MM.1S (cell line): ENCODE data around the gene GLCCI1.
A peak's percentile ranks its signal among the peaks of the same experiment; 100 is the strongest.

ENCODE experiments used
- DNase-seq: peaks from one replicate; pipeline ENCODE4 v3.0.0-alpha.2; 2015
- H2AFZ ChIP-seq: fragments of 300-600 bp; sonication (generic); 2 replicates; pipeline ENCODE4 v1.6.0; 2016; ENCODE audit warnings: antibody characterized with exemption, low read length
- H3F3A ChIP-seq: fragments of 300-600 bp; sonication (generic); 2 replicates; pipeline ENCODE4 v1.6.1; 2016; ENCODE audit warnings: mild to moderate bottlenecking, antibody characterized with exemption, low read length, moderate library complexity, mixed read lengths; ENCODE audit not compliant: insufficient read depth
- H3K27ac ChIP-seq: fragments of 300-600 bp; sonication (generic); 2 replicates; pipeline ENCODE4 v1.5.1; 2016; ENCODE audit warnings: mild to moderate bottlenecking, low read length
- H3K27me3 ChIP-seq: fragments of 300-600 bp; sonication (generic); replicated peaks from 2 replicates; pipeline ENCODE4 v1.6.0; 2016; ENCODE audit warnings: low read length; ENCODE audit not compliant: insufficient read depth
- H3K36me3 ChIP-seq: fragments of 300-600 bp; sonication (generic); replicated peaks from 2 replicates; pipeline ENCODE4 v1.6.1; 2016; ENCODE audit warnings: mild to moderate bottlenecking, low read length, mixed read lengths; ENCODE audit not compliant: insufficient read depth
- H3K4me1 ChIP-seq: fragments of 300-600 bp; sonication (generic); 2 replicates; pipeline ENCODE4 v1.6.1; 2016; ENCODE audit warnings: low read length, mixed read lengths
- H3K4me2 ChIP-seq: fragments of 300-600 bp; sonication (generic); 2 replicates; pipeline ENCODE4 v1.6.0; 2016; ENCODE audit warnings: low read depth, low read length
- H3K4me3 ChIP-seq: fragments of 300-600 bp; sonication (generic); 2 replicates; pipeline ENCODE4 v1.5.1; 2016; ENCODE audit warnings: low read length, mixed read lengths
- H3K79me2 ChIP-seq: fragments of 300-600 bp; sonication (generic); 2 replicates; pipeline ENCODE4 v1.6.1; 2016; ENCODE audit warnings: mixed run types, low read length, mixed read lengths
- H3K9ac ChIP-seq: fragments of 300-600 bp; sonication (generic); 2 replicates; pipeline ENCODE4 v1.6.1; 2016; ENCODE audit warnings: low read length, mixed read lengths
- H3K9me2 ChIP-seq: fragments of 300-600 bp; sonication (generic); replicated peaks from 2 replicates; pipeline ENCODE4 v1.6.1; 2016; ENCODE audit warnings: mild to moderate bottlenecking, low read length, mixed read lengths; ENCODE audit not compliant: insufficient read depth
- H3K9me3 ChIP-seq: fragments of 300-600 bp; sonication (generic); replicated peaks from 2 replicates; pipeline ENCODE4 v1.6.1; 2016; ENCODE audit warnings: mild to moderate bottlenecking, low read length, mixed read lengths; ENCODE audit not compliant: insufficient read depth
- H4K20me1 ChIP-seq: fragments of 300-600 bp; sonication (generic); 2 replicates; pipeline ENCODE4 v1.6.1; 2016; ENCODE audit warnings: mild to moderate bottlenecking, low read length, moderate library complexity, mixed read lengths; ENCODE audit not compliant: insufficient read depth
- CTCF ChIP-seq: fragments of 300-600 bp; sonication (generic); IDR thresholded peaks from 2 replicates; pipeline ENCODE4 v1.5.1; 2016; ENCODE audit warnings: antibody characterized with exemption, low read length, mixed read lengths
- EZH2 ChIP-seq: fragments of 300-600 bp; sonication (generic); optimal IDR thresholded peaks from 2 replicates; pipeline ENCODE3; 2017; ENCODE audit warnings: low read depth, mild to moderate bottlenecking, antibody characterized with exemption, low read length, mixed read lengths
- EZH2phosphoT487 ChIP-seq: fragments of 300-600 bp; sonication (generic); IDR thresholded peaks from 2 replicates; pipeline ENCODE4 v1.6.1; 2018; ENCODE audit warnings: antibody characterized with exemption, low read length

Gene GLCCI1

GRCh38 chr7:8035647-8036518, 67.3 kb downstream of the GLCCI1 start:
- H3K9me3 ChIP-seq: no peaks in the 10 kb centered on the region
- no peak overlapping the region for H2AFZ ChIP-seq
- no peaks in the 10 kb centered on the region; the same call in 1 of the 2 replicates for H3F3A ChIP-seq
- H3K36me3 ChIP-seq: no peaks in the 10 kb centered on the region; the same call in 1 of the 2 replicates
- no peaks in the 10 kb centered on the region for H3K9me2 ChIP-seq
- peak; percentile 65 for DNase-seq
- no peaks in the 10 kb centered on the region for H3K27me3 ChIP-seq
- no peak overlapping the region for H3K9ac ChIP-seq
- no peak overlapping the region for H3K4me2 ChIP-seq
- no peak overlapping the region; the same call in 1 of the 2 replicates for H3K27ac ChIP-seq
- TF ChIP-seq CTCF (peak; percentile 76), EZH2phosphoT487 (no peak)
- H4K20me1 ChIP-seq: no peaks in the 10 kb centered on the region
- no peak overlapping the region for H3K4me3 ChIP-seq
- H3K79me2 ChIP-seq: 0 out of 2 replicates have a peak, but pooled peaks cover 16% of the 10 kb centered on the region
- no peaks in the 10 kb centered on the region for H3K4me1 ChIP-seq

- TF ChIP-seq CTCF: no peak
- no peak for TF ChIP-seq EZH2phosphoT487
- no peak for TF ChIP-seq EZH2
- no peak for DNase-seq
- Histone ChIP-seq H3K27me3 (no peaks in the 10 kb centered on the region), H2AFZ (no peak overlapping the region), H3K4me2 (no peak overlapping the region), H3K36me3 (no peaks in the 10 kb centered on the region; the same call in 1 of the 2 replicates), H3K9me2 (no peaks in the 10 kb centered on the region), H3F3A (no peaks in the 10 kb centered on the region), H3K79me2 (peaks cover 17% of the 10 kb centered on the region; the same call in 1 of the 2 replicates), H3K9ac (no peak overlapping the region), H3K27ac (no peak overlapping the region), H3K9me3 (no peaks in the 10 kb centered on the region), H3K4me3 (no peak overlapping the region), H3K4me1 (no peaks in the 10 kb centered on the region), H4K20me1 (no peaks in the 10 kb centered on the region)
These were observed 68.6 kb downstream of the GLCCI1 start for GRCh38 chr7:8037151-8037550.

DNA sequence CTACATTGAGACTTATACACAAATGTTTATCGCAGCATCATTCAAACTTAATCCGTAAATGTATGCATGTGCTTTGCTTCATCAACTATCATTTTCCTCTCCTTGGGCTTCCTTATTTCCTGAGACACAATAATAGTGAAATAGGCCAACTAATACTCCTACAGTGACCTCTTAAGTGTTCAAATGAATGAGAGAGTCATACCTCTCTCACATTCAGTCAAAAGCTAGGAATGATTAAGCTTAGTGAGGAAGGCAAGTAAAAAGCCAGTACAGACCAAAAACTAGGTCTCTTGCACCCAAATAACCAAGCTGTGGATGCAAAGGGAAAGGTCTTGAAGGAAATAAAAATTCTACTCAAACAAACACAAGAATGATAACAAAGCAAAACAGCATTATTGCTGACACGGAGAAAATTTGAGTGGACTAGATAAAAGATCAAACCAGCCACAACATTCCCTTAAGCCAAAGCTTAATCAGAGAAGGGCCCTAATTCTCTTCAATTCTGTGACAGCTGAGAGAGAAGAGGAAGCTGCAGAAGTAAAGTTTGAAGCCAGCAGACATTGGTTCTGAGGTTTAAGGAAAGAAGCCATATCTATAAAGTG, 72.3 kb downstream of the GLCCI1 start:
- Histone ChIP-seq H3K27me3 (no peaks in the 10 kb centered on the region), H3K9me3 (no peaks in the 10 kb centered on the region), H3K79me2 (peaks cover 25% of the 10 kb centered on the region; the same call in 1 of the 2 replicates), H2AFZ (no peak overlapping the region), H3F3A (no peaks in the 10 kb centered on the region), H3K4me2 (no peak overlapping the region), H3K9ac (no peak overlapping the region), H3K4me3 (no peak overlapping the region), H3K27ac (no peak overlapping the region), H3K36me3 (no peaks in the 10 kb centered on the region; the same call in 1 of the 2 replicates), H4K20me1 (no peaks in the 10 kb centered on the region), H3K9me2 (no peaks in the 10 kb centered on the region), H3K4me1 (no peaks in the 10 kb centered on the region)
- no peak for DNase-seq
- TF ChIP-seq EZH2: no peak
